ENCODE results near the gene ANKRD11. TPM values are rescaled to one million over a fixed set of nuclear protein-coding genes. Genes with fewer than 3 reads are reported as not detected.
A peak's percentile ranks its signal among the peaks of the same experiment; 100 is the strongest.

ANKRD11 gene
- 101 and 102 TPM in 2 replicates for polyA plus RNA-seq (2013)

- Histone ChIP-seq H4K91ac (ENCODE audit: low read depth, low read length) (peak within 1 kb of the TSS; percentile 86), H2BK5ac (ENCODE audit: low read depth, low read length, poor library complexity) (peak within 1 kb of the TSS; percentile 86), H2AFZ (ENCODE audit: insufficient read depth, low read length, poor library complexity) (peak within 1 kb of the TSS; percentile 72), H3K4me1 (ENCODE audit: control insufficient read depth in 1 of 2, insufficient read depth in 2 of 2, low read length in 2 of 2) (peaks cover 10 to 18% of the 10 kb centered on the region in 2 experiments), H3K27ac (ENCODE audit: low read depth, low read length) (peak within 1 kb of the TSS; percentile 71), H3K4me3 (ENCODE audit: low read depth, low read length) (peak within 1 kb of the TSS; percentile 94), H3K36me3 (ENCODE audit: control insufficient read depth in 1 of 2, insufficient read depth in 2 of 2, low read length in 2 of 2) (peaks cover 0 to 2% of the 10 kb centered on the region in 2 experiments), H4K12ac (ENCODE audit: low read depth, low read length) (peak within 1 kb of the TSS; percentile 87), H3K9ac (ENCODE audit: low read length) (peak within 1 kb of the TSS; percentile 94), H3K79me2 (ENCODE audit: control insufficient read depth, insufficient read depth, low read length, poor library complexity) (peaks cover 18% of the 10 kb centered on the region), H3K79me1 (ENCODE audit: low read length) (peaks cover 6% of the 10 kb centered on the region), H3K4ac (ENCODE audit: low read depth, low read length) (peak within 1 kb of the TSS; percentile 87), H3K14ac (ENCODE audit: low read length) (peak within 1 kb of the TSS; percentile 70), H3K9me3 (ENCODE audit: insufficient read depth, low read depth, low read length) (no peaks in the 10 kb centered on the region), H3K18ac (ENCODE audit: low read length) (peak within 1 kb of the TSS; percentile 76), H3K23ac (ENCODE audit: low read length) (no peak within 1 kb of the TSS), H3K4me2 (ENCODE audit: low read length) (peak within 1 kb of the TSS; percentile 95), H2BK120ac (ENCODE audit: insufficient read depth, low read length, poor library complexity) (no peak within 1 kb of the TSS), H2AK5ac (ENCODE audit: low read length) (peak within 1 kb of the TSS; percentile 42), H4K8ac (ENCODE audit: low read depth, low read length) (peak within 1 kb of the TSS; percentile 76), H2BK12ac (ENCODE audit: low read length) (no peak within 1 kb of the TSS), H3K27me3 (ENCODE audit: insufficient read depth, low read length) (no peaks in the 10 kb centered on the region)
- no CpG with 5 or more reads among the region's 96 CpGs for WGBS (ENCODE audit: extremely low coverage, insufficient coverage, insufficient read length)
- peak; percentile 99 to 100 for DNase-seq
Measured at GRCh38 chr16:89490439-89491237, at the start of gene ANKRD11. Gene ANKRD11 (minus strand): TSS chr16:89490561. CDS start chr16:89317019, 173,542 bp downstream.

- no peak overlapping the region for H3K4me3 ChIP-seq (ENCODE audit: low read depth, low read length)
- H4K12ac ChIP-seq (ENCODE audit: low read depth, low read length), result no peak overlapping the region
- no peak overlapping the region for H3K23ac ChIP-seq (ENCODE audit: low read length)
- no peak overlapping the region for H2BK12ac ChIP-seq (ENCODE audit: low read length)
- H2AFZ ChIP-seq (ENCODE audit: insufficient read depth, low read length, poor library complexity), result no peak overlapping the region
- H3K18ac ChIP-seq (ENCODE audit: low read length), result no peak overlapping the region
- H4K8ac ChIP-seq (ENCODE audit: low read depth, low read length), result no peak overlapping the region
- no peaks in the 10 kb centered on the region for H3K27me3 ChIP-seq (ENCODE audit: insufficient read depth, low read length)
- no CpG with 5 or more reads among the region's 12 CpGs for WGBS (ENCODE audit: extremely low coverage, insufficient coverage, insufficient read length)
- no peak overlapping the region for H3K4me2 ChIP-seq (ENCODE audit: low read length)
- no peak overlapping the region for H3K27ac ChIP-seq (ENCODE audit: low read depth, low read length)
- H3K9ac ChIP-seq (ENCODE audit: low read length), result no peak overlapping the region
- H2BK5ac ChIP-seq (ENCODE audit: low read depth, low read length, poor library complexity), result no peak overlapping the region
- H3K4ac ChIP-seq (ENCODE audit: low read depth, low read length), result no peak overlapping the region
- peaks cover 2% of the 10 kb centered on the region for H3K9me3 ChIP-seq (ENCODE audit: insufficient read depth, low read depth, low read length)
- H3K14ac ChIP-seq (ENCODE audit: low read length), result no peak overlapping the region
- H3K4me1 ChIP-seq (ENCODE audit: control insufficient read depth in 1 of 2, insufficient read depth in 2 of 2, low read length in 2 of 2), result no peaks in the 10 kb centered on the region
- H2AK5ac ChIP-seq (ENCODE audit: low read length), result no peak overlapping the region
- H3K79me1 ChIP-seq (ENCODE audit: low read length), result no peaks in the 10 kb centered on the region
- peaks cover 61 to 65% of the 10 kb centered on the region in 2 experiments for H3K36me3 ChIP-seq (ENCODE audit: control insufficient read depth in 1 of 2, insufficient read depth in 2 of 2, low read length in 2 of 2)
- H3K79me2 ChIP-seq (ENCODE audit: control insufficient read depth, insufficient read depth, low read length, poor library complexity), result no peaks in the 10 kb centered on the region
- H4K91ac ChIP-seq (ENCODE audit: low read depth, low read length), result no peak overlapping the region
- no peak for DNase-seq
- H2BK120ac ChIP-seq (ENCODE audit: insufficient read depth, low read length, poor library complexity), result no peak overlapping the region
Measured at GRCh38 chr16:89538286-89538685, 47.9 kb upstream of the ANKRD11 start.

DNA sequence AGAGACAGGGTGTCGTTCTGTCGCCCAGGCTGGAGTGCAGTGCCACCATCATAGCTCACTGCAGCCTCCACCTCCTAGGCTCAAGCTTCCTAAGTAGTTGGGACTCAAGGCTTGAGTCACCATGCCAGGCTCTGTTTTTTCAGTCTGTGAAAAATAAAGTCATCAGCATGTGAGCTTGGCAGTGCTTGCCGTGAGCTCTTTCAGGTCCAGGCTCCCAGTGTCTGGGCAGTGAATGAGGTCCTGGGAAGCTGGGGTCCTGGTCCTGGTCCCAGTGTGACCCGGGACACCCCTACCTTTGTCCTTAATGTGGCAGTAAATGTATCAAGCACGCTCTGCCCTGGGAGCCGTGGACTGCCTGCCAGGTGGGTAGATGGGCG is 47.2 kb upstream of the ANKRD11 start:
- H2BK5ac ChIP-seq (ENCODE audit: low read depth, low read length, poor library complexity), result no peak overlapping the region

GRCh38 chr16:89536886-89537548 is 46.7 kb upstream of the ANKRD11 start:
- Histone ChIP-seq H4K8ac (ENCODE audit: low read depth, low read length) (no peak overlapping the region), H3K79me2 (ENCODE audit: control insufficient read depth, insufficient read depth, low read length, poor library complexity) (no peaks in the 10 kb centered on the region), H4K12ac (ENCODE audit: low read depth, low read length) (no peak overlapping the region), H3K9me3 (ENCODE audit: insufficient read depth, low read depth, low read length) (peaks cover 2% of the 10 kb centered on the region), H3K4me2 (ENCODE audit: low read length) (no peak overlapping the region), H3K27ac (ENCODE audit: low read depth, low read length) (no peak overlapping the region), H2AFZ (ENCODE audit: insufficient read depth, low read length, poor library complexity) (no peak overlapping the region), H2BK5ac (ENCODE audit: low read depth, low read length, poor library complexity) (no peak overlapping the region), H3K79me1 (ENCODE audit: low read length) (no peaks in the 10 kb centered on the region), H2AK5ac (ENCODE audit: low read length) (no peak overlapping the region), H3K9ac (ENCODE audit: low read length) (no peak overlapping the region), H3K4ac (ENCODE audit: low read depth, low read length) (no peak overlapping the region), H3K4me1 (ENCODE audit: control insufficient read depth in 1 of 2, insufficient read depth in 2 of 2, low read length in 2 of 2) (no peaks in the 10 kb centered on the region), H3K4me3 (ENCODE audit: low read depth, low read length) (no peak overlapping the region), H4K91ac (ENCODE audit: low read depth, low read length) (no peak overlapping the region), H3K14ac (ENCODE audit: low read length) (no peak overlapping the region), H3K36me3 (ENCODE audit: control insufficient read depth in 1 of 2, insufficient read depth in 2 of 2, low read length in 2 of 2) (peaks cover 67 to 70% of the 10 kb centered on the region in 2 experiments), H2BK120ac (ENCODE audit: insufficient read depth, low read length, poor library complexity) (no peak overlapping the region), H3K27me3 (ENCODE audit: insufficient read depth, low read length) (no peaks in the 10 kb centered on the region), H3K23ac (ENCODE audit: low read length) (no peak overlapping the region), H2BK12ac (ENCODE audit: low read length) (no peak overlapping the region), H3K18ac (ENCODE audit: low read length) (no peak overlapping the region)
- WGBS (ENCODE audit: extremely low coverage, insufficient coverage, insufficient read length), result no CpG with 5 or more reads among the region's 36 CpGs
- no peak for DNase-seq

More for the DNA sequence above, 47.2 kb upstream of the ANKRD11 start:
- no peak overlapping the region for H4K12ac ChIP-seq (ENCODE audit: low read depth, low read length)
- no peak overlapping the region for H3K18ac ChIP-seq (ENCODE audit: low read length)
- H3K27me3 ChIP-seq (ENCODE audit: insufficient read depth, low read length), result no peaks in the 10 kb centered on the region
- H3K79me2 ChIP-seq (ENCODE audit: control insufficient read depth, insufficient read depth, low read length, poor library complexity), result no peaks in the 10 kb centered on the region
- H2AK5ac ChIP-seq (ENCODE audit: low read length), result no peak overlapping the region
- no peak overlapping the region for H4K91ac ChIP-seq (ENCODE audit: low read depth, low read length)
- DNase-seq, result no peak
- H3K23ac ChIP-seq (ENCODE audit: low read length), result no peak overlapping the region
- no peak overlapping the region for H3K9ac ChIP-seq (ENCODE audit: low read length)
- H2AFZ ChIP-seq (ENCODE audit: insufficient read depth, low read length, poor library complexity), result no peak overlapping the region
- no peak overlapping the region for H3K14ac ChIP-seq (ENCODE audit: low read length)
- no peak overlapping the region for H3K27ac ChIP-seq (ENCODE audit: low read depth, low read length)
- H3K4ac ChIP-seq (ENCODE audit: low read depth, low read length), result no peak overlapping the region
- peaks cover 2% of the 10 kb centered on the region for H3K9me3 ChIP-seq (ENCODE audit: insufficient read depth, low read depth, low read length)
- H4K8ac ChIP-seq (ENCODE audit: low read depth, low read length), result no peak overlapping the region
- no peak overlapping the region for H3K4me3 ChIP-seq (ENCODE audit: low read depth, low read length)
- no CpG with 5 or more reads among the region's 7 CpGs for WGBS (ENCODE audit: extremely low coverage, insufficient coverage, insufficient read length)
- H3K4me2 ChIP-seq (ENCODE audit: low read length), result no peak overlapping the region
- no peak overlapping the region for H2BK12ac ChIP-seq (ENCODE audit: low read length)
- H3K36me3 ChIP-seq (ENCODE audit: control insufficient read depth in 1 of 2, insufficient read depth in 2 of 2, low read length in 2 of 2), result peaks cover 64 to 67% of the 10 kb centered on the region in 2 experiments
- H3K79me1 ChIP-seq (ENCODE audit: low read length), result no peaks in the 10 kb centered on the region
- H2BK120ac ChIP-seq (ENCODE audit: insufficient read depth, low read length, poor library complexity), result no peak overlapping the region
- no peaks in the 10 kb centered on the region for H3K4me1 ChIP-seq (ENCODE audit: control insufficient read depth in 1 of 2, insufficient read depth in 2 of 2, low read length in 2 of 2)

Measured in trophoblast cell (in vitro differentiated cells and primary cell).